Natural killer cell treated with Interleukin-12 subunit alpha and Interleukin-12 subunit beta and Interleukin-15 and Interleukin-18, amount 100 ng/mL, for 72 hours (primary cell): ENCODE results near the gene CHAF1A. TPM values are rescaled to one million over a fixed set of nuclear protein-coding genes. Genes with fewer than 3 reads are reported as not detected.

Experiments
- ATAC-seq, 2 donors: fragments of 150-1000 bp; cut with Tn5 transposase in 1 of 2; sonication (Bioruptor Pico), chemical (Tn5 transposase) in 1 of 2; 2 replicates each; pipeline ENCODE4 v1.10.0; 2021
- DNase-seq: peaks from one replicate; pipeline ENCODE4 v3.0.0; 2022; ENCODE audit warnings: low spot score
- H3K27ac Mint-ChIP-seq, 2 donors: 1 replicate in 1 of 2; 2 replicates in 1 of 2; pipeline ENCODE4 v1.8.0; 2022; ENCODE audit warnings: mixed read lengths in 2 of 2, mild to moderate bottlenecking in 1 of 2, moderate library complexity in 1 of 2
- H3K27me3 Mint-ChIP-seq, 2 donors: 1 replicate in 1 of 2; 2 replicates in 1 of 2; pipeline ENCODE4 v1.8.0; 2022; ENCODE audit warnings: mixed read lengths in 2 of 2
- H3K36me3 Mint-ChIP-seq: one replicate; pipeline ENCODE4 v1.8.0; 2022; ENCODE audit warnings: mixed read lengths
- H3K4me1 Mint-ChIP-seq, 2 donors: 1 replicate in 1 of 2; 2 replicates in 1 of 2; pipeline ENCODE4 v1.8.0; 2022; ENCODE audit warnings: low read depth in 2 of 2, mixed read lengths in 2 of 2, mild to moderate bottlenecking in 1 of 2
- H3K4me3 Mint-ChIP-seq: one replicate; pipeline ENCODE4 v1.8.0; 2022; ENCODE audit warnings: mixed read lengths
- H3K9me3 Mint-ChIP-seq: 2 replicates; pipeline ENCODE4 v1.8.0; 2022; ENCODE audit warnings: mixed read lengths
- total RNA-seq, 2 donors: library from RNA; stranded (reverse); gene quantifications; one replicate each; pipeline ENCODE4 v1.2.3, GENCODE V29; 2022

CHAF1A gene
- total RNA-seq, 2 donors from 2014 or later: 54.6 to 125 TPM

- Mint-ChIP-seq H3K4me3 (no peak overlapping the region), H3K36me3 (peaks cover 10% of the 10 kb centered on the region), H3K9me3 (no peaks in the 10 kb centered on the region), H3K27me3 (no peaks in the 10 kb centered on the region), H3K4me1 (peaks cover 0 to 8% of the 10 kb centered on the region in 2 donors), H3K27ac (no peak overlapping the region)
- ATAC-seq (no peak), DNase-seq (no peak)
Measured at GRCh38 chr19:4415352-4415751, 12.9 kb downstream of the CHAF1A start.

GRCh38 chr19:4416268-4416667, 13.8 kb downstream of the CHAF1A start:
- Mint-ChIP-seq H3K4me3 (no peak overlapping the region), H3K27ac (peak overlapping the region in 1 of 2 donors; percentile 52), H3K36me3 (peaks cover 10% of the 10 kb centered on the region), H3K27me3 (no peaks in the 10 kb centered on the region), H3K4me1 (peaks cover 0 to 8% of the 10 kb centered on the region in 2 donors), H3K9me3 (no peaks in the 10 kb centered on the region)
- ATAC-seq (no peak), DNase-seq (no peak)

- no peak overlapping the region for H3K27ac Mint-ChIP-seq
- no peak for DNase-seq
- no peaks in the 10 kb centered on the region for H3K27me3 Mint-ChIP-seq
- no peaks in the 10 kb centered on the region for H3K9me3 Mint-ChIP-seq
- peaks cover 3 to 5% of the 10 kb centered on the region in 2 donors for H3K4me1 Mint-ChIP-seq
- H3K36me3 Mint-ChIP-seq: peaks cover 11% of the 10 kb centered on the region
- H3K4me3 Mint-ChIP-seq: no peak overlapping the region
- no peak for ATAC-seq
Measured at GRCh38 chr19:4423416-4424126, 21.1 kb downstream of the CHAF1A start.

GRCh38 chr19:4425537-4425936, 23.1 kb downstream of the CHAF1A start:
- DNase-seq (no peak), ATAC-seq (no peak)
- no peak overlapping the region for H3K27ac Mint-ChIP-seq
- H3K9me3 Mint-ChIP-seq: no peaks in the 10 kb centered on the region
- no peaks in the 10 kb centered on the region for H3K27me3 Mint-ChIP-seq
- H3K4me1 Mint-ChIP-seq: peaks cover 3 to 5% of the 10 kb centered on the region in 2 donors
- peaks cover 15% of the 10 kb centered on the region for H3K36me3 Mint-ChIP-seq
- no peak overlapping the region for H3K4me3 Mint-ChIP-seq

- ATAC-seq (no peak), DNase-seq (no peak)
- H3K9me3 Mint-ChIP-seq: no peaks in the 10 kb centered on the region
- no peak overlapping the region for H3K4me3 Mint-ChIP-seq
- peaks cover 11% of the 10 kb centered on the region for H3K36me3 Mint-ChIP-seq
- H3K27ac Mint-ChIP-seq: no peak overlapping the region
- no peaks in the 10 kb centered on the region for H3K27me3 Mint-ChIP-seq
- H3K4me1 Mint-ChIP-seq: no peaks in the 10 kb centered on the region
Measured at GRCh38 chr19:4428326-4428975, 26.0 kb downstream of the CHAF1A start.

- H3K4me3 Mint-ChIP-seq: no peak overlapping the region
- no peaks in the 10 kb centered on the region for H3K4me1 Mint-ChIP-seq
- H3K27ac Mint-ChIP-seq: no peak overlapping the region
- DNase-seq (no peak), ATAC-seq (no peak)
- peaks cover 11% of the 10 kb centered on the region for H3K36me3 Mint-ChIP-seq
- H3K27me3 Mint-ChIP-seq: no peaks in the 10 kb centered on the region
- H3K9me3 Mint-ChIP-seq: no peaks in the 10 kb centered on the region
Measured at GRCh38 chr19:4429256-4429655, 26.8 kb downstream of the CHAF1A start.

GRCh38 chr19:4429771-4430171, 27.3 kb downstream of the CHAF1A start:
- DNase-seq (no peak), ATAC-seq (no peak)
- H3K27ac Mint-ChIP-seq: no peak overlapping the region
- no peaks in the 10 kb centered on the region for H3K9me3 Mint-ChIP-seq
- no peaks in the 10 kb centered on the region for H3K27me3 Mint-ChIP-seq
- peaks cover 0 to 3% of the 10 kb centered on the region in 2 donors for H3K4me1 Mint-ChIP-seq
- H3K36me3 Mint-ChIP-seq: peaks cover 11% of the 10 kb centered on the region
- no peak overlapping the region for H3K4me3 Mint-ChIP-seq

GRCh38 chr19:4430760-4431159, 28.3 kb downstream of the CHAF1A start:
- Mint-ChIP-seq H3K4me1 (peaks cover 0 to 4% of the 10 kb centered on the region in 2 donors), H3K27ac (no peak overlapping the region), H3K27me3 (no peaks in the 10 kb centered on the region), H3K9me3 (no peaks in the 10 kb centered on the region), H3K36me3 (peaks cover 9% of the 10 kb centered on the region), H3K4me3 (no peak overlapping the region)
- peak; percentile 54 to 62 for ATAC-seq
- no peak for DNase-seq

- Mint-ChIP-seq H3K4me3 (no peak overlapping the region), H3K27ac (no peak overlapping the region), H3K4me1 (peaks cover 0 to 4% of the 10 kb centered on the region in 2 donors), H3K27me3 (no peaks in the 10 kb centered on the region), H3K36me3 (peaks cover 6% of the 10 kb centered on the region), H3K9me3 (no peaks in the 10 kb centered on the region)
- DNase-seq (no peak), ATAC-seq (no peak)
Measured at GRCh38 chr19:4431296-4431695, 28.9 kb downstream of the CHAF1A start.

- ATAC-seq (no peak), DNase-seq (no peak)
- H3K27me3 Mint-ChIP-seq: no peaks in the 10 kb centered on the region
- H3K27ac Mint-ChIP-seq: no peak overlapping the region
- H3K4me1 Mint-ChIP-seq: peaks cover 0 to 4% of the 10 kb centered on the region in 2 donors
- peaks cover 6% of the 10 kb centered on the region for H3K36me3 Mint-ChIP-seq
- no peak overlapping the region for H3K4me3 Mint-ChIP-seq
- H3K9me3 Mint-ChIP-seq: no peaks in the 10 kb centered on the region
Measured at GRCh38 chr19:4431808-4432674, 29.6 kb downstream of the CHAF1A start.

GRCh38 chr19:4432918-4433506, 30.6 kb downstream of the CHAF1A start:
- ATAC-seq (no peak), DNase-seq (no peak)
- H3K36me3 Mint-ChIP-seq: peaks cover 6% of the 10 kb centered on the region
- H3K9me3 Mint-ChIP-seq: no peaks in the 10 kb centered on the region
- peaks cover 0 to 4% of the 10 kb centered on the region in 2 donors for H3K4me1 Mint-ChIP-seq
- no peak overlapping the region for H3K27ac Mint-ChIP-seq
- H3K27me3 Mint-ChIP-seq: no peaks in the 10 kb centered on the region
- H3K4me3 Mint-ChIP-seq: no peak overlapping the region

GRCh38 chr19:4434391-4434790, 32.0 kb downstream of the CHAF1A start:
- peaks cover 0 to 6% of the 10 kb centered on the region in 2 donors for H3K4me1 Mint-ChIP-seq
- H3K9me3 Mint-ChIP-seq: no peaks in the 10 kb centered on the region
- peaks cover 8% of the 10 kb centered on the region for H3K36me3 Mint-ChIP-seq
- ATAC-seq (no peak), DNase-seq (no peak)
- no peaks in the 10 kb centered on the region for H3K27me3 Mint-ChIP-seq
- no peak overlapping the region for H3K4me3 Mint-ChIP-seq
- H3K27ac Mint-ChIP-seq: no peak overlapping the region

GRCh38 chr19:4436231-4436630, 33.8 kb downstream of the CHAF1A start:
- Mint-ChIP-seq H3K4me3 (no peak overlapping the region), H3K4me1 (peaks cover 0 to 7% of the 10 kb centered on the region in 2 donors), H3K9me3 (no peaks in the 10 kb centered on the region), H3K36me3 (peaks cover 4% of the 10 kb centered on the region), H3K27me3 (no peaks in the 10 kb centered on the region), H3K27ac (no peak overlapping the region)
- DNase-seq: no peak
- no peak for ATAC-seq
